MM.1S (cell line): ENCODE data around the gene PHF21B.

Source experiments
- CTCF ChIP-seq: fragments of 300-600 bp; sonication (generic); IDR thresholded peaks from 2 replicates; pipeline ENCODE4 v1.5.1; 2016; ENCODE audit warnings: antibody characterized with exemption, low read length, mixed read lengths
- EZH2 ChIP-seq: fragments of 300-600 bp; sonication (generic); optimal IDR thresholded peaks from 2 replicates; pipeline ENCODE3; 2017; ENCODE audit warnings: low read depth, mild to moderate bottlenecking, antibody characterized with exemption, low read length, mixed read lengths

GRCh38 chr22:44898236-44898635, 111.6 kb downstream of the PHF21B start:
- TF ChIP-seq CTCF (no peak), EZH2 (no peak)
